ENCODE data around the gene ALG8.
A peak's percentile ranks its signal among the peaks of the same experiment; 100 is the strongest.
"Not testable (repeated sequence)": the region's sequence is repeated elsewhere in the genome, so short reads cannot be mapped to it uniquely, and the experiment has no call there.

Gene ALG8

GRCh38 chr11:78139422-78140391 is at the start of gene ALG8:
Gene ALG8, minus strand, starts transcription at chr11:78139626. Its CDS starts 38 bp downstream, at chr11:78139588.
- peak; percentile 84 for DNase-seq

GRCh38 chr11:78188286-78189173 is 49.1 kb upstream of the ALG8 start, which contains the start of the genes KCTD21 and USP35:
Gene KCTD21, minus strand, starts transcription at chr11:78188626. Its CDS starts 14,072 bp downstream, at chr11:78174554.
Gene USP35, plus strand, starts transcription at chr11:78188919. Its CDS starts 7,327 bp downstream, at chr11:78196246.
- peak; percentile 87 for DNase-seq

GRCh38 chr11:78187366-78188285 is 48.2 kb upstream of the ALG8 start:
- no peak for DNase-seq

GRCh38 chr11:78181185-78181584 is 41.8 kb upstream of the ALG8 start:
- no peak for DNase-seq

- no peak for DNase-seq
Observed at GRCh38 chr11:78180751-78181150, 41.3 kb upstream of the ALG8 start.

- DNase-seq = no peak
Observed at GRCh38 chr11:78179459-78180071, 40.1 kb upstream of the ALG8 start.

GRCh38 chr11:78177216-78177615 is 37.8 kb upstream of the ALG8 start:
- DNase-seq = no peak

- DNase-seq = no peak
Observed at GRCh38 chr11:78176605-78177141, 37.2 kb upstream of the ALG8 start.

- DNase-seq = not testable (repeated sequence)
Observed at GRCh38 chr11:78175862-78176261, 36.4 kb upstream of the ALG8 start.

- no peak for DNase-seq
Observed at GRCh38 chr11:78171951-78172350, 32.5 kb upstream of the ALG8 start.

- DNase-seq = no peak
Observed at GRCh38 chr11:78170874-78171549, 31.6 kb upstream of the ALG8 start.

- no peak for DNase-seq
Observed at GRCh38 chr11:78170413-78170812, 31.0 kb upstream of the ALG8 start.

GRCh38 chr11:78168539-78169477 is 29.4 kb upstream of the ALG8 start:
- DNase-seq = no peak

GRCh38 chr11:78166855-78167469 is 27.5 kb upstream of the ALG8 start:
- no peak for DNase-seq

- DNase-seq = no peak
Observed at GRCh38 chr11:78164471-78164870, 25.0 kb upstream of the ALG8 start.

- no peak for DNase-seq
Observed at GRCh38 chr11:78163828-78164227, 24.4 kb upstream of the ALG8 start.

GRCh38 chr11:78161962-78162371 is 22.5 kb upstream of the ALG8 start:
- no peak for DNase-seq

- DNase-seq = no peak
Observed at GRCh38 chr11:78161346-78161745, 21.9 kb upstream of the ALG8 start.

- no peak for DNase-seq
Observed at GRCh38 chr11:78160557-78160956, 21.1 kb upstream of the ALG8 start.

Measured in NCI-H1436 treated with DMSO at 0.1 percent for 48 hours (cell line).